Stimulated activated CD8-positive, alpha-beta memory T cell treated with anti-CD3 and anti-CD28 coated beads, Interleukin-12 subunit alpha, Interleukin-12 subunit beta, amount 100 ng/mL, for 4 hours (primary cell): Measurements from ENCODE around the gene LARP4B.

Source experiments
- DNase-seq: peaks from one replicate; pipeline ENCODE4 v3.0.0-alpha.2; 2020; ENCODE audit warnings: low read depth

The LARP4B gene

GRCh38 chr10:767794-768193 lies 163.7 kb downstream of the LARP4B start:
- DNase-seq = no peak

DNA sequence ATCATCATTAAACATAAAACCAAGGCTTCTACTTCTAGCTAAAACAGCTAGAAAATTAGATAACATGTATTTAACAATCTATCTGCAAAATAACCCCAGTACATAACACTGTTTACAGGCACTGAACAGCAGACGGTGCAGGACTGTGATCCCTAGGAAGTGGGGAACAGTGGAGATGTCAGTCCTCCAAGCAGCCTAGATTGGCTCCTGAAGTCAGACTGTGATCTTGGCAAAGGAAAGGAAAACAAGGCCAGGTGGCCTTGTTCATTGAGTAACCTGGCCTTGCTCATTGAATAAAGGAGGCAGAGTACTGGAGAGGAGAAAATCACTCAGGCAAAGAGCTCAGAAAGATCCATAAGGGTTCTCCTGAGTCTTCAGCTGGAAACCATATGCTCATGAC lies 164.3 kb downstream of the LARP4B start:
- no peak for DNase-seq

DNA sequence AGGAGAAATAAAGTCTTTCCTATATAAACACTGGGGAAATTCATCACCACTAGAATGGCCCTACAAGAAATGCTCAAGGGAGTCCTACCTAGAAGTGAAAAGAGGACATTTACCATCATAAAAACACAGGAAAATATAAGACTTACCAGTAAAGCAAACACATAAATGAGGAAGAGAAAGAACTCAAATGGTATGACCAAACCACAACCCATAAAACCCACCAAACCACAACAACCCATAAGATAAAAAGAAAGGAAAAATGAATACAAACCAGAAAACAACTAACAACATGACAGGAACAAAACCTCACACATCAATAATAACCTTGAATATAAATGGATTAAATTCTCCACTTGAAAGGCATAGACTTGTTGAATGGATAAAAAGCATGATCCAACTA lies 170.1 kb downstream of the LARP4B start:
- DNase-seq = no peak

GRCh38 chr10:760622-761021 lies 170.9 kb downstream of the LARP4B start:
- DNase-seq = no peak

GRCh38 chr10:759898-760477 lies 171.5 kb downstream of the LARP4B start:
- no peak for DNase-seq
